ENCODE data around the gene TBX5.

TBX5 gene

GRCh38 chr12:114400925-114401324 lies 5.0 kb downstream of the TBX5 start:
- no peaks in the 10 kb centered on the region for H3K4me1 ChIP-seq (ENCODE audit: control insufficient read depth, insufficient read depth, low read length, poor library complexity, severe bottlenecking)
- H3K4me3 ChIP-seq (ENCODE audit: insufficient read depth, low read depth, low read length, poor library complexity, severe bottlenecking) = no peak overlapping the region
- peaks cover 46% of the 10 kb centered on the region for H3K27me3 ChIP-seq (replicated peaks; ENCODE audit: control insufficient read depth, insufficient read depth, low read length, poor library complexity, severe bottlenecking)
- no peak overlapping the region for H3K27ac ChIP-seq (ENCODE audit: insufficient read depth, low read length, poor library complexity, severe bottlenecking)
- no peak for DNase-seq
- no peaks in the 10 kb centered on the region for H3K9me3 ChIP-seq (ENCODE audit: control insufficient read depth, low read length)
- H3K36me3 ChIP-seq (ENCODE audit: control insufficient read depth, insufficient read depth, low read length) = no peaks in the 10 kb centered on the region

GRCh38 chr12:114400361-114400811 lies 5.6 kb downstream of the TBX5 start:
- Histone ChIP-seq H3K4me1 (ENCODE audit: control insufficient read depth, insufficient read depth, low read length, poor library complexity, severe bottlenecking) (no peaks in the 10 kb centered on the region), H3K27ac (ENCODE audit: insufficient read depth, low read length, poor library complexity, severe bottlenecking) (no peak overlapping the region), H3K27me3 (replicated peaks; ENCODE audit: control insufficient read depth, insufficient read depth, low read length, poor library complexity, severe bottlenecking) (peaks cover 45% of the 10 kb centered on the region), H3K36me3 (ENCODE audit: control insufficient read depth, insufficient read depth, low read length) (no peaks in the 10 kb centered on the region), H3K9me3 (ENCODE audit: control insufficient read depth, low read length) (no peaks in the 10 kb centered on the region), H3K4me3 (ENCODE audit: insufficient read depth, low read depth, low read length, poor library complexity, severe bottlenecking) (no peak overlapping the region)
- DNase-seq = no peak

- Histone ChIP-seq H3K9me3 (ENCODE audit: control insufficient read depth, low read length) (no peaks in the 10 kb centered on the region), H3K4me3 (ENCODE audit: insufficient read depth, low read depth, low read length, poor library complexity, severe bottlenecking) (no peak overlapping the region), H3K27me3 (replicated peaks; ENCODE audit: control insufficient read depth, insufficient read depth, low read length, poor library complexity, severe bottlenecking) (peaks cover 49% of the 10 kb centered on the region), H3K27ac (ENCODE audit: insufficient read depth, low read length, poor library complexity, severe bottlenecking) (no peak overlapping the region), H3K4me1 (ENCODE audit: control insufficient read depth, insufficient read depth, low read length, poor library complexity, severe bottlenecking) (no peaks in the 10 kb centered on the region), H3K36me3 (ENCODE audit: control insufficient read depth, insufficient read depth, low read length) (no peaks in the 10 kb centered on the region)
- DNase-seq = no peak
Measured at GRCh38 chr12:114399664-114400211, 6.2 kb downstream of the TBX5 start.

DNA sequence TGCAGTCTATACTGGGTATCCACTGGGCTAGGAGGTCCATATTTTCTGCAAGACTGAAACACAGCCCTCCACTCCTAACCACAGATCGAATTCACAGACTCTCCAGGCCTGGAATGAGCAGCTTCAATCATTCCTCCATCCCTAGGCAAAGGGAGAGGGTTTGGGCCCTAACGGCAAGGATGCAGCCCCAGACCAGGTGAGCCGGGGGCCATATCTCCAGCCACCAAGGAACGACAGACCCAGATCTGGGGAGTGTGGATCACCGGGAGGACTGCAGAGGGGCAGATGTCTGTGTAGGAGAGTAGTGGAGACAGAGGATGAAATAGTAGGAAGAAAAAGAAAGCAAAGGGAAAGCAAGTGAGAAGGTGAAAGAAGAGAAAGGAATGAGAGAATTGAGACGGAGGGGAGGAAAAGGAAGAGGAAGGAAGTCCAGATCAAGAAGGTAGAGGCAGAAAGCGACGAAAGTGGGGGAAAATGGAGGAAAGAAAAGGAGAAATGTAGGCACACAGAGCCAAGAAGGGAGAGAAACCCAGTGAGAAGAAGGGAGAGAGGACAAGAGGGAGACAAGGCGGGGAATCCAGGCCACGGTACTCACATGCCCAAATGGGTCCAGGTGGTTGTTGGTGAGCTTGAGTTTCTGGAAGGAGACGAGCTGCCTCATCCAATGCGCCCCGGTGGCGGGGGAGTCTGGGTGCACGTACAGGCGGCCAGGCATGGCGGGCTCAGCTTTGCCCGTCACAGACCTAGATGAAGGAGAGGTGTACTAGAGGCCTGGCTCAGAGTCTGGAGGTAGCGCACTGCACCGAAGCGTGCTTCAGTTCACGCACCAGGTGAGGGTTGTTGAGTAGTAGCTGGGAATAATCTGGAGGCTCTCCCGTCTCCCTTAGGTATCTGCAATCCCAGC lies 7.7 kb downstream of the TBX5 start:
- H3K27me3 ChIP-seq (replicated peaks; ENCODE audit: control insufficient read depth, insufficient read depth, low read length, poor library complexity, severe bottlenecking) = peaks cover 45% of the 10 kb centered on the region

GRCh38 chr12:114396869-114397719 lies 8.8 kb downstream of the TBX5 start:
- DNase-seq = no peak
- Histone ChIP-seq H3K27ac (ENCODE audit: insufficient read depth, low read length, poor library complexity, severe bottlenecking) (no peak overlapping the region), H3K27me3 (replicated peaks; ENCODE audit: control insufficient read depth, insufficient read depth, low read length, poor library complexity, severe bottlenecking) (peaks cover 36% of the 10 kb centered on the region), H3K4me3 (ENCODE audit: insufficient read depth, low read depth, low read length, poor library complexity, severe bottlenecking) (no peak overlapping the region), H3K4me1 (ENCODE audit: control insufficient read depth, insufficient read depth, low read length, poor library complexity, severe bottlenecking) (no peaks in the 10 kb centered on the region), H3K9me3 (ENCODE audit: control insufficient read depth, low read length) (no peaks in the 10 kb centered on the region), H3K36me3 (ENCODE audit: control insufficient read depth, insufficient read depth, low read length) (no peaks in the 10 kb centered on the region)

More for the DNA sequence above, 7.7 kb downstream of the TBX5 start:
- Histone ChIP-seq H3K36me3 (ENCODE audit: control insufficient read depth, insufficient read depth, low read length) (no peaks in the 10 kb centered on the region), H3K9me3 (ENCODE audit: control insufficient read depth, low read length) (no peaks in the 10 kb centered on the region), H3K4me1 (ENCODE audit: control insufficient read depth, insufficient read depth, low read length, poor library complexity, severe bottlenecking) (no peaks in the 10 kb centered on the region), H3K27ac (ENCODE audit: insufficient read depth, low read length, poor library complexity, severe bottlenecking) (no peak overlapping the region), H3K4me3 (ENCODE audit: insufficient read depth, low read depth, low read length, poor library complexity, severe bottlenecking) (no peak overlapping the region)
- no peak for DNase-seq

GRCh38 chr12:114396153-114396868 lies 9.6 kb downstream of the TBX5 start:
- H3K4me3 ChIP-seq (ENCODE audit: insufficient read depth, low read depth, low read length, poor library complexity, severe bottlenecking) = no peak overlapping the region
- no peaks in the 10 kb centered on the region for H3K9me3 ChIP-seq (ENCODE audit: control insufficient read depth, low read length)
- DNase-seq = no peak
- peaks cover 33% of the 10 kb centered on the region for H3K27me3 ChIP-seq (replicated peaks; ENCODE audit: control insufficient read depth, insufficient read depth, low read length, poor library complexity, severe bottlenecking)
- H3K4me1 ChIP-seq (ENCODE audit: control insufficient read depth, insufficient read depth, low read length, poor library complexity, severe bottlenecking) = no peaks in the 10 kb centered on the region
- no peak overlapping the region for H3K27ac ChIP-seq (ENCODE audit: insufficient read depth, low read length, poor library complexity, severe bottlenecking)
- H3K36me3 ChIP-seq (ENCODE audit: control insufficient read depth, insufficient read depth, low read length) = no peaks in the 10 kb centered on the region

DNA sequence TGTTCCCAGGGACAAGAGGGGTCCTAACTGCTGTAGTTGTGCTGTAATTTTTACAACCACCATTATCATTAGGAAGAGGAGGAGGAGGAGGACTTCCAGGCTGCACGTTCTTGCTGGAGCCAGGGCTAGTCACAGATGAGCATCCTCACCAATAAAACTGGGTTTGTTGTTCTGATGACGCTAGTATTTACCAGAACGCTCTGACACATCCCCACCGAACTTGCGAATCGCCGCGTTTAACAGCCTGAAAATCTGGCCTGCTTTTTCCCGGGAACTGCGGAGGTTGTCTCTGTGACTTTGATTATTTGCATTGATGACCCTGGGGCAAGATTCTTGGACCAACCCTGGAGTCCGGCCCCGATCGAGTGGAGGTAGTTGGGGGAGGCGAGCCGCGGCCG lies 10.2 kb downstream of the TBX5 start:
- H3K9me3 ChIP-seq (ENCODE audit: control insufficient read depth, low read length) = no peaks in the 10 kb centered on the region
- no peak for DNase-seq
- H3K36me3 ChIP-seq (ENCODE audit: control insufficient read depth, insufficient read depth, low read length) = no peaks in the 10 kb centered on the region
- H3K4me3 ChIP-seq (ENCODE audit: insufficient read depth, low read depth, low read length, poor library complexity, severe bottlenecking) = no peak overlapping the region
- peaks cover 33% of the 10 kb centered on the region for H3K27me3 ChIP-seq (replicated peaks; ENCODE audit: control insufficient read depth, insufficient read depth, low read length, poor library complexity, severe bottlenecking)
- no peaks in the 10 kb centered on the region for H3K4me1 ChIP-seq (ENCODE audit: control insufficient read depth, insufficient read depth, low read length, poor library complexity, severe bottlenecking)
- H3K27ac ChIP-seq (ENCODE audit: insufficient read depth, low read length, poor library complexity, severe bottlenecking) = no peak overlapping the region

DNA sequence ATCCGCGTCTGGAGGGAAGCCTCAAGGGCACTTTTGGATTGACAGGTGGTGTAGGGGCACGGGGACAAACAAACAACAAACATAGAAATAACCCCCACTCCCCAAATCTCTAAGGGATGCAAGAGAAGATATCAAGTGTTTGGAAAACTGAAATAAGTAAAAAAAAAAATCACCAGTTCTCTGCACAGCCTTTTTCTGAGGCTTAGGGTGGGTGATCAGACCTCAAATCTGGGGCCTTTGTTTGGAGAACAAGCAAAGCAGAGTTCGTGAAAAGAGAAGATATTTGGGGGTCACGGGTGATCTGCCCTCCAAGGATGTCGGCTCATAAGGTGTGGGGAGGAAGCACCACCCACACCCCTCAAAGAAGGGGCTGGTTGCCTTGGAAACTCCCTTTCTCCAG lies 10.7 kb downstream of the TBX5 start:
- Histone ChIP-seq H3K9me3 (ENCODE audit: control insufficient read depth, low read length) (no peaks in the 10 kb centered on the region), H3K27me3 (replicated peaks; ENCODE audit: control insufficient read depth, insufficient read depth, low read length, poor library complexity, severe bottlenecking) (peaks cover 33% of the 10 kb centered on the region), H3K36me3 (ENCODE audit: control insufficient read depth, insufficient read depth, low read length) (no peaks in the 10 kb centered on the region), H3K27ac (ENCODE audit: insufficient read depth, low read length, poor library complexity, severe bottlenecking) (no peak overlapping the region), H3K4me1 (ENCODE audit: control insufficient read depth, insufficient read depth, low read length, poor library complexity, severe bottlenecking) (no peaks in the 10 kb centered on the region), H3K4me3 (ENCODE audit: insufficient read depth, low read depth, low read length, poor library complexity, severe bottlenecking) (no peak overlapping the region)
- no peak for DNase-seq

DNA sequence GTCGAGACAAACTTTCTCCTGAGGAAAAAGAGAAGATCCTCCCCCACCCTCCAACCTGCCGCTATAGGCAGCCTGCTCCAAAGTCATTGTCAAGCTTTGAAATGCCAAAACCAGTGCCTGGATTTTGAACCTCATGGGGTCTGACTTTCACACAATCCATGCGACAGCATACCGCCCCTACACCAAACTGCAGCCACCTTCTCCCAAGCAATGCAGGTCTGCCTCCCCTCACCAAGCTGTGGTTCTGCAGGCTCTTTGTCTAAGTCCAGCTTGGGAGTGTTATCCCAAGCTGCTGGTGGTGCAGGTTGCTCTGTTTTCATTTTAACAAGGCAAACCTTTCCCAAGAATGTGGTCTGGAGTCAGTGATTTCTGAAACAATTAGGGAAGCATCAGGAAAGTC lies 12.4 kb downstream of the TBX5 start:
- H3K27ac ChIP-seq (ENCODE audit: insufficient read depth, low read length, poor library complexity, severe bottlenecking) = no peak overlapping the region
- H3K4me3 ChIP-seq (ENCODE audit: insufficient read depth, low read depth, low read length, poor library complexity, severe bottlenecking) = no peak overlapping the region
- DNase-seq = no peak
- H3K4me1 ChIP-seq (ENCODE audit: control insufficient read depth, insufficient read depth, low read length, poor library complexity, severe bottlenecking) = no peaks in the 10 kb centered on the region
- H3K9me3 ChIP-seq (ENCODE audit: control insufficient read depth, low read length) = no peaks in the 10 kb centered on the region
- peaks cover 20% of the 10 kb centered on the region for H3K27me3 ChIP-seq (replicated peaks; ENCODE audit: control insufficient read depth, insufficient read depth, low read length, poor library complexity, severe bottlenecking)
- no peaks in the 10 kb centered on the region for H3K36me3 ChIP-seq (ENCODE audit: control insufficient read depth, insufficient read depth, low read length)

Data from effector memory CD4-positive, alpha-beta T cell (primary cell).